Naive thymus-derived CD8-positive, alpha-beta T cell (primary cell): Measurements from ENCODE around the gene SYTL1. TPM values are rescaled to one million over a fixed set of nuclear protein-coding genes. Genes with fewer than 3 reads are reported as not detected.

Source experiments
- ATAC-seq, 2 donors: fragments of 150-1000 bp; cut with Tn5 transposase in 1 of 2; sonication (Bioruptor Pico), chemical (Tn5 transposase) in 1 of 2; 1 replicate in 1 of 2; 2 replicates in 1 of 2; pipeline ENCODE4 v1.10.0; 2021; ENCODE audit warnings: mild to moderate bottlenecking in 2 of 2, moderate library complexity in 2 of 2
- POLR2A ChIA-PET: fragments of 350-600 bp; sonication (Branson Sonifier 250); formaldehyde crosslinking; loops from one replicate; lab custom pipeline; 2021; ENCODE audit warnings: antibody characterized with exemption; lab: Charles Lee
- DNase-seq, 10 donors: peaks; one replicate each; pipeline versions ENCODE4 v3.0.0 to v3.0.0-alpha.2; 2020 to 2022
- H3K27ac Mint-ChIP-seq, 10 donors: one replicate each; pipeline ENCODE4 v1.8.0; 2020 to 2022; ENCODE audit warnings: mild to moderate bottlenecking in 10 of 10, mixed read lengths in 10 of 10, moderate library complexity in 4 of 10, inconsistent platforms in 1 of 10
- H3K27me3 Mint-ChIP-seq, 5 donors: one replicate each; pipeline ENCODE4 v1.8.0; 2021 to 2022; ENCODE audit warnings: mixed read lengths in 5 of 5
- H3K36me3 Mint-ChIP-seq, 3 donors: one replicate each; pipeline ENCODE4 v1.8.0; 2020 to 2022; ENCODE audit warnings: mixed read lengths in 3 of 3, mild to moderate bottlenecking in 2 of 3, inconsistent platforms in 1 of 3
- H3K4me1 Mint-ChIP-seq, 4 donors: one replicate each; pipeline ENCODE4 v1.8.0; 2021 to 2022; ENCODE audit warnings: mixed read lengths in 4 of 4
- H3K4me3 Mint-ChIP-seq, 10 donors: one replicate each; pipeline ENCODE4 v1.8.0; 2020 to 2022; ENCODE audit warnings: mild to moderate bottlenecking in 10 of 10, mixed read lengths in 10 of 10, moderate library complexity in 6 of 10, inconsistent platforms in 1 of 10
- H3K9me3 Mint-ChIP-seq, 9 donors: one replicate each; pipeline ENCODE4 v1.8.0; 2020 to 2022; ENCODE audit warnings: mixed read lengths in 9 of 9, mild to moderate bottlenecking in 3 of 9, inconsistent platforms in 1 of 9, moderate library complexity in 1 of 9
- polyA plus RNA-seq, 3 donors: library from polyadenylated mRNA; unstranded; fragments of 300-500 nt; fragmentation: Illumina TruSeq; gene quantifications; one replicate each; pipeline ENCODE4 v1.2.3, GENCODE V29; 2021
- total RNA-seq, 8 experiments: library from RNA in 2 of 8; stranded (reverse) in 2 of 8; gene quantifications; one replicate each; pipeline ENCODE4 v1.2.3 and lab custom pipeline; 2021 to 2026

The SYTL1 gene
- total and polyA plus RNA-seq, 5 experiments from 2014 or later = 74.4 to 135 (median 92.3) TPM

- Mint-ChIP-seq H3K27me3 (no peaks in the 10 kb centered on the region), H3K4me3 (peak overlapping the region in 2 of 10 donors; percentile 13 to 54), H3K27ac (peak overlapping the region in 2 of 10 donors; percentile 18 to 27), H3K36me3 (peaks cover 0 to 29% (median 0%) of the 10 kb centered on the region in 3 donors), H3K9me3 (no peaks in the 10 kb centered on the region), H3K4me1 (peaks cover 11 to 26% (median 24%) of the 10 kb centered on the region in 4 donors)
- ATAC-seq = no peak
- POLR2A ChIA-PET = interaction anchor here (2.5 to 9.7 kb wide), 3 partner anchors 7 to 10 kb away, joined by 13 to 142 read pairs (median 14); partner anchors contain the start of gene SYTL1
- no peak for DNase-seq
Measured at GRCh38 chr1:27350663-27351540, 9.1 kb downstream of the SYTL1 start.

GRCh38 chr1:27351541-27352107 is 9.8 kb downstream of the SYTL1 start:
- H3K27ac Mint-ChIP-seq = peak overlapping the region in 3 of 10 donors; percentile 15 to 65 (median 27)
- DNase-seq (no peak), ATAC-seq (no peak)
- H3K4me3 Mint-ChIP-seq = no peak overlapping the region
- H3K27me3 Mint-ChIP-seq = no peaks in the 10 kb centered on the region
- H3K9me3 Mint-ChIP-seq = no peaks in the 10 kb centered on the region
- peaks cover 0 to 23% (median 0%) of the 10 kb centered on the region in 3 donors for H3K36me3 Mint-ChIP-seq
- POLR2A ChIA-PET = interaction anchor here (1.7 to 9.7 kb wide), 2 partner anchors 9 to 14 kb away, joined by 4 to 142 read pairs; partner anchors contain the start of gene SYTL1
- H3K4me1 Mint-ChIP-seq = peaks cover 8 to 27% (median 23%) of the 10 kb centered on the region in 4 donors

DNA sequence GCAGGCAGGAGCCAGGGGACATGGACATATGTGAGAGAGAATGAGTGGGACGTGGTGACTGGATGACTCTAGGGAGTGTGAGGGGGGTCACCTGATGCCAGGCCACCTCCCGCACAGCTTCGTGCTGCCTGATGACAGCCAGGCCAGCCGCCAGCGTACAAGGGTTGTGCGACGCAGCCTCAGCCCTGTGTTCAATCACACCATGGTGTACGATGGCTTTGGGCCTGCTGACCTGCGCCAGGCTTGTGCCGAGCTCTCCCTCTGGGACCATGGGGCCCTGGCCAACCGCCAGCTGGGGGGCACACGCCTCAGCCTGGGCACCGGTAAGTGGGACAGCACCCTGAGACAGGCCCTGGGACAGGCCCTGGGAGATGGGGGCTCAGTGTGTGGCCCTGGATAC is 11.3 kb downstream of the SYTL1 start:
- peaks cover 0 to 14% (median 0%) of the 10 kb centered on the region in 3 donors for H3K36me3 Mint-ChIP-seq
- DNase-seq (no peak), ATAC-seq (no peak)
- H3K4me1 Mint-ChIP-seq = peaks cover 5 to 34% (median 27%) of the 10 kb centered on the region in 4 donors
- no peak overlapping the region for H3K4me3 Mint-ChIP-seq
- POLR2A ChIA-PET = interaction anchor here (0.6 to 9.7 kb wide), 3 partner anchors 11 to 26 kb away, joined by 3 to 142 read pairs (median 4); partner anchors contain the start of gene SYTL1
- no peaks in the 10 kb centered on the region for H3K27me3 Mint-ChIP-seq
- H3K9me3 Mint-ChIP-seq = no peaks in the 10 kb centered on the region
- peak overlapping the region in 4 of 10 donors; percentile 29 to 61 (median 49) for H3K27ac Mint-ChIP-seq

DNA sequence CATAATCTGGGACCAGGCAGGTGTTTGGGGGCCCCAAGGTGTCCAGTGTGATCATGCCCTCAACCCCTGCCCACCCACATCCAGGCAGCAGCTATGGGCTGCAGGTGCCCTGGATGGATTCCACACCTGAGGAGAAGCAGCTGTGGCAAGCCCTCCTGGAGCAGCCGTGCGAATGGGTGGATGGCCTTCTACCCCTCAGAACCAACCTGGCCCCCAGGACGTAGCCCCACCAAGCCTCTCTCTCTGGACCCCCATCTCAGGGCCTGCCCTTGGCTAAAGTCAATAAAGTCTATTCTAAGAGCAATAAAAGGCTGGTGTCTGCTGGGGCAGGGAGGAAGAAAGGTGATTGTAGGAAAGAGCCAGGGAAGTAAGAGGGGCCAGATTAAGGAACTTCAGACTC is 11.8 kb downstream of the SYTL1 start:
- H3K9me3 Mint-ChIP-seq = no peaks in the 10 kb centered on the region
- H3K27me3 Mint-ChIP-seq = no peaks in the 10 kb centered on the region
- ATAC-seq (no peak), DNase-seq (no peak)
- POLR2A ChIA-PET = interaction anchor here (0.7 to 9.7 kb wide), 3 partner anchors 11 to 108 kb away, joined by 4 to 142 read pairs (median 4); partner anchors contain the start of gene SYTL1
- peak overlapping the region in 8 of 10 donors; percentile 14 to 74 (median 47) for H3K27ac Mint-ChIP-seq
- H3K36me3 Mint-ChIP-seq = peaks cover 0 to 14% (median 0%) of the 10 kb centered on the region in 3 donors
- H3K4me1 Mint-ChIP-seq = peaks cover 5 to 37% (median 27%) of the 10 kb centered on the region in 4 donors
- peak overlapping the region in 1 of 10 donors; percentile 37 for H3K4me3 Mint-ChIP-seq

DNA sequence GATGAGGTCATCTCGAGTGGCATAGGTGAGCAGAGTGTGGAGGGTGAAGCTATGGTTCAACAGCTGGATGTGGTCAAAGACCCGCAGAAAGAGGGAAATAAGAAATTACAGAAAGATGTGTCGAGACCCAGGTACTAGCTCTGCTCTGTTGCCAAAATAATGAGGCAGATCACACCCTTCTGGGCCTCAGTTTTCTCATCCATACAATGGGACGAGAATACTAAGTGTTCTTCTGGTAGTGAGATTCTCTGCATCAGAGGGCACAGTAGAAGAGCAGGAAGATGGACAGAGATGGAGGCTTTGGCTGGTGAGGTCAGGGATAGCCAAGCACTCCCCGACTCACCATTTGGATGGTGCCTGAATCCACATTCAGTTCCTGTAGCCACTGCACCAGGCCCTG is 13.9 kb downstream of the SYTL1 start:
- POLR2A ChIA-PET = interaction anchor here (1.0 to 9.7 kb wide), 5 partner anchors 10 to 243 kb away, joined by 3 to 142 read pairs (median 4); partner anchors contain the start of genes MAP3K6 and SYTL1
- Mint-ChIP-seq H3K36me3 (peaks cover 0 to 10% (median 0%) of the 10 kb centered on the region in 3 donors), H3K9me3 (no peaks in the 10 kb centered on the region), H3K27ac (peak overlapping the region in 9 of 10 donors; percentile 25 to 95 (median 80)), H3K4me1 (peaks cover 16 to 51% (median 45%) of the 10 kb centered on the region in 4 donors), H3K4me3 (peak overlapping the region in 7 of 10 donors; percentile 26 to 84 (median 49)), H3K27me3 (no peaks in the 10 kb centered on the region)
- ATAC-seq (no peak), DNase-seq (no peak)

DNA sequence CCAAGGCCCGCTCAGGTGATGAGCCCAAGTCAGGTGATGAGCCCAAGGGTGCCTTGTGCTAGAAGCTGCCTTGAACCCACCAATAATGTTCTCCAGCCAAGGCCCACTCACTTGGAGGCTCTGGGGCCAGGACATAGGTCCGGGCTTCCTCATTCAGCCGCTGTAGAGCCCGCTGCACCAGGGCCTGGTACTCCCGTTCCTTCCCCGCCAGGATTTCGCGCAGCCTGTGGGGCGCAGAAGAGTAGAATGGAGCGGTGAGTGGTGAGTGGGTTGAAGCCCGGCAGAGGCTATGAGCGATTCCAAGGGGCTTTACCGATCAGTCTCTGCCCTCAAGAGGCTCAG is 14.4 kb downstream of the SYTL1 start:
- POLR2A ChIA-PET = interaction anchor here (0.9 to 9.7 kb wide), 7 partner anchors 7 to 973 kb away, joined by 3 to 142 read pairs (median 13); partner anchors contain the start of genes MAP3K6, MED18 and SYTL1
- peaks cover 16 to 51% (median 48%) of the 10 kb centered on the region in 4 donors for H3K4me1 Mint-ChIP-seq
- DNase-seq (no peak), ATAC-seq (no peak)
- H3K36me3 Mint-ChIP-seq = peaks cover 0 to 10% (median 0%) of the 10 kb centered on the region in 3 donors
- H3K27ac Mint-ChIP-seq = peak overlapping the region in 9 of 10 donors; percentile 27 to 95 (median 66)
- H3K4me3 Mint-ChIP-seq = peak overlapping the region in 9 of 10 donors; percentile 42 to 86 (median 65)
- no peaks in the 10 kb centered on the region for H3K27me3 Mint-ChIP-seq
- no peaks in the 10 kb centered on the region for H3K9me3 Mint-ChIP-seq

GRCh38 chr1:27356619-27357280 is 14.9 kb downstream of the SYTL1 start:
- Mint-ChIP-seq H3K36me3 (peaks cover 0 to 6% (median 0%) of the 10 kb centered on the region in 3 donors), H3K27ac (peak overlapping the region; percentile 66 to 95 (median 79)), H3K4me1 (peaks cover 16 to 52% (median 50%) of the 10 kb centered on the region in 4 donors), H3K9me3 (no peaks in the 10 kb centered on the region), H3K27me3 (no peaks in the 10 kb centered on the region), H3K4me3 (peak overlapping the region; percentile 74 to 86 (median 79))
- POLR2A ChIA-PET = interaction anchor here (0.5 to 9.7 kb wide), 15 partner anchors 7 to 972 kb away, joined by 3 to 142 read pairs (median 5); partner anchors contain the start of genes MAP3K6, MED18, SYTL1 and TMEM222
- ATAC-seq (peak; percentile 19 to 23), DNase-seq (peak in 1 of 10 donors; percentile 27)

GRCh38 chr1:27357281-27358037 is 15.6 kb downstream of the SYTL1 start:
- no peaks in the 10 kb centered on the region for H3K9me3 Mint-ChIP-seq
- DNase-seq (peak; percentile 72 to 89 (median 82)), ATAC-seq (peak; percentile 76 to 84)
- POLR2A ChIA-PET = interaction anchor here (0.5 to 9.7 kb wide), 14 partner anchors 8 to 285 kb away, joined by 3 to 142 read pairs (median 6); partner anchors contain the start of genes MAP3K6, SYTL1, TMEM222 and WDTC1
- H3K27ac Mint-ChIP-seq = peak overlapping the region; percentile 53 to 95 (median 79)
- H3K27me3 Mint-ChIP-seq = no peaks in the 10 kb centered on the region
- peak overlapping the region; percentile 74 to 86 (median 79) for H3K4me3 Mint-ChIP-seq
- H3K4me1 Mint-ChIP-seq = peaks cover 16 to 52% (median 50%) of the 10 kb centered on the region in 4 donors
- peaks cover 0 to 4% (median 0%) of the 10 kb centered on the region in 3 donors for H3K36me3 Mint-ChIP-seq

- Mint-ChIP-seq H3K27me3 (no peaks in the 10 kb centered on the region), H3K27ac (peak overlapping the region in 4 of 10 donors; percentile 79 to 95 (median 84)), H3K4me3 (peak overlapping the region in 8 of 10 donors; percentile 74 to 86 (median 80)), H3K4me1 (peaks cover 16 to 54% (median 50%) of the 10 kb centered on the region in 4 donors), H3K9me3 (no peaks in the 10 kb centered on the region), H3K36me3 (no peaks in the 10 kb centered on the region)
- ATAC-seq (no peak), DNase-seq (no peak)
- POLR2A ChIA-PET = interaction anchor here (0.6 to 9.7 kb wide), 8 partner anchors 7 to 224 kb away, joined by 3 to 142 read pairs (median 11); partner anchors contain the start of genes MAP3K6, SYTL1 and TMEM222
Measured at GRCh38 chr1:27358038-27358927, 16.5 kb downstream of the SYTL1 start.

GRCh38 chr1:27358928-27359313 is 17.1 kb downstream of the SYTL1 start:
- Mint-ChIP-seq H3K27me3 (no peaks in the 10 kb centered on the region), H3K4me3 (peak overlapping the region in 8 of 10 donors; percentile 23 to 79 (median 56)), H3K9me3 (no peaks in the 10 kb centered on the region), H3K36me3 (no peaks in the 10 kb centered on the region), H3K27ac (peak overlapping the region in 4 of 10 donors; percentile 49 to 80 (median 64)), H3K4me1 (peaks cover 16 to 59% (median 50%) of the 10 kb centered on the region in 4 donors)
- DNase-seq (no peak), ATAC-seq (no peak)
- POLR2A ChIA-PET = interaction anchor here (2.2 to 9.7 kb wide), 4 partner anchors 7 to 16 kb away, joined by 9 to 142 read pairs (median 22); partner anchors contain the start of genes MAP3K6 and SYTL1
